Left lung (tissue), 14 donors: ENCODE measurements around the gene METTL5. TPM values are rescaled to one million over a fixed set of nuclear protein-coding genes. Genes with fewer than 3 reads are reported as not detected.
"Not testable (repeated sequence)": the region's sequence is repeated elsewhere in the genome, so short reads cannot be mapped to it uniquely, and the experiment has no call there.

Experiments used
- ATAC-seq: fragments of 200-7000 bp; cut with Tn5 transposase; one replicate; pipeline ENCODE4 v1.9.1; 2020; ENCODE audit warnings: moderate library complexity
- DNase-seq, 4 donors: peaks; one replicate each; pipeline ENCODE4 v3.0.0-alpha.2; 2013 to 2020
- H3K27ac ChIP-seq, 2 donors: fragments of 200-600 bp; sonication (generic) in 1 of 2; one replicate each; pipeline versions ENCODE4 v1.5.0 to v1.8.0; 2020 to 2021
- H3K27me3 ChIP-seq, 2 donors: fragments of 200-600 bp; sonication (generic) in 1 of 2; one replicate each; pipeline versions ENCODE4 v1.5.0 to v1.8.0; 2020 to 2021
- H3K36me3 ChIP-seq, 2 donors: fragments of 200-600 bp; sonication (generic) in 1 of 2; one replicate each; pipeline versions ENCODE4 v1.5.0 to v1.8.0; 2020 to 2021
- H3K4me1 ChIP-seq, 2 donors: fragments of 200-600 bp; one replicate each; pipeline ENCODE4 v1.8.0; 2021
- H3K4me3 ChIP-seq, 2 donors: fragments of 200-600 bp; sonication (generic) in 1 of 2; one replicate each; pipeline versions ENCODE4 v1.5.0 to v1.8.0; 2020 to 2021; ENCODE audit warnings: mild to moderate bottlenecking in 1 of 2
- H3K9me3 ChIP-seq, 2 donors: fragments of 200-600 bp; sonication (generic) in 1 of 2; one replicate each; pipeline versions ENCODE4 v1.5.0 to v1.8.0; 2020 to 2021
- intact Hi-C, 2 donors: fragments of 100-400 bp; cut with DNase I; formaldehyde crosslinking; loops; one replicate each; pipeline versions ENCODE4 v1.11.2 to v1.14.2; 2022
- long read RNA-seq, 12 donors: library from polyadenylated mRNA in 2 of 12; unstranded in 2 of 12; transcript quantifications; one replicate each; pipeline ENCODE4 v2.0.0 and lab custom pipeline, GENCODE V29; 2019 to 2026
- polyA plus RNA-seq, 6 donors: library from polyadenylated mRNA; unstranded; fragments of 120-200 nt; gene quantifications; one replicate each; pipeline ENCODE4 v1.2.1, GENCODE V29; 2013; ENCODE audit not compliant: insufficient read length in 6 of 6
- total RNA-seq, 2 donors: library from RNA; stranded (reverse); fragmentation: NEBNext Ultra II Directional; extraction: Animal tissue kit (Norgen Biotek cat#: 25700); gene quantifications; one replicate each; pipeline ENCODE4 v1.2.1, GENCODE V29; 2021
- TF ChIP-seq, protein P1 (sequence below), 2 donors: fragments of 200-600 bp; sonication (generic) in 1 of 2; IDR thresholded peaks; one replicate each; pipeline versions ENCODE4 v1.5.0 to v1.8.0; 2021; ENCODE audit warnings: antibody characterized with exemption in 2 of 2
- donor health status: DM: no; HTN: yes; CAD: no.
- donor health status: DM: no; HTN: no; CAD: no.

The METTL5 gene
- total RNA-seq (10 to 100 TPM; 33.8 to 40.3 TPM), polyA plus RNA-seq (10 to 100 TPM; 40.5 to 49.7 (median 44.0) TPM)
- long read RNA-seq, donor 1, transcript METTL5-203 (8 exons, 800 nt) = minor isoform, 7 of 219 reads
- long read RNA-seq, donor 1, transcript METTL5-201 (7 exons, 1,010 nt) = major isoform, 11 of 219 reads
- long read RNA-seq, donor 1, transcript METTL5-206 (8 exons, 880 nt) = minor isoform, 9 of 219 reads
- long read RNA-seq, donor 1, partial matches to known transcripts = 190 of 219 reads
- long read RNA-seq, donor 1, other reads (novel, unspliced or antisense) = 0 of 219 reads
- long read RNA-seq, donor 2, transcript METTL5-203 (8 exons, 800 nt) = minor isoform, 6 of 26 reads
- long read RNA-seq, donor 2, transcript METTL5-201 (7 exons, 1,010 nt) = minor isoform, 5 of 26 reads
- long read RNA-seq, donor 2, transcript METTL5-206 (8 exons, 880 nt) = major isoform, 12 of 26 reads
- long read RNA-seq, donor 2, partial matches to known transcripts = 0 of 26 reads
- long read RNA-seq, donor 2, other reads (novel, unspliced or antisense) = 0 of 26 reads
- long read RNA-seq, donor 3, transcript METTL5-203 (8 exons, 800 nt) = minor isoform, 9 of 28 reads
- long read RNA-seq, donor 3, transcript METTL5-201 (7 exons, 1,010 nt) = minor isoform, 8 of 28 reads
- long read RNA-seq, donor 3, transcript METTL5-206 (8 exons, 880 nt) = major isoform, 11 of 28 reads
- long read RNA-seq, donor 3, partial matches to known transcripts = 0 of 28 reads
- long read RNA-seq, donor 3, other reads (novel, unspliced or antisense) = 0 of 28 reads
- long read RNA-seq, donor 4, transcript METTL5-206 (8 exons, 880 nt) = major isoform, 13 of 38 reads
- long read RNA-seq, donor 4, transcript METTL5-203 (8 exons, 800 nt) = minor isoform, 11 of 38 reads
- long read RNA-seq, donor 4, transcript METTL5-201 (7 exons, 1,010 nt) = minor isoform, 8 of 38 reads
- long read RNA-seq, donor 4, partial matches to known transcripts = 4 of 38 reads
- long read RNA-seq, donor 4, other reads (novel, unspliced or antisense) = 2 of 38 reads
- long read RNA-seq, donor 5, transcript METTL5-206 (8 exons, 880 nt) = minor isoform, 10 of 121 reads
- long read RNA-seq, donor 5, transcript METTL5-203 (8 exons, 800 nt) = major isoform, 17 of 121 reads
- long read RNA-seq, donor 5, transcript METTL5-201 (7 exons, 1,010 nt) = minor isoform, 11 of 121 reads
- long read RNA-seq, donor 5, partial matches to known transcripts = 81 of 121 reads
- long read RNA-seq, donor 5, other reads (novel, unspliced or antisense) = 0 of 121 reads
- long read RNA-seq, donor 6, transcript METTL5-206 (8 exons, 880 nt) = minor isoform, 11 of 45 reads
- long read RNA-seq, donor 6, transcript METTL5-201 (7 exons, 1,010 nt) = minor isoform, 10 of 45 reads
- long read RNA-seq, donor 6, transcript METTL5-203 (8 exons, 800 nt) = major isoform, 24 of 45 reads
- long read RNA-seq, donor 6, partial matches to known transcripts = 0 of 45 reads
- long read RNA-seq, donor 6, other reads (novel, unspliced or antisense) = 0 of 45 reads
- long read RNA-seq, donor 7, transcript METTL5-203 (8 exons, 800 nt) = minor isoform, 7 of 27 reads
- long read RNA-seq, donor 7, transcript METTL5-201 (7 exons, 1,010 nt) = major isoform, 11 of 27 reads
- long read RNA-seq, donor 7, transcript METTL5-206 (8 exons, 880 nt) = minor isoform, 8 of 27 reads
- long read RNA-seq, donor 7, partial matches to known transcripts = 0 of 27 reads
- long read RNA-seq, donor 7, other reads (novel, unspliced or antisense) = 0 of 27 reads
- long read RNA-seq, donor 8, transcript METTL5-206 (8 exons, 880 nt) = major isoform, 6 of 10 reads
- long read RNA-seq, donor 8, partial matches to known transcripts = 0 of 10 reads
- long read RNA-seq, donor 8, other reads (novel, unspliced or antisense) = 0 of 10 reads
- long read RNA-seq, donor 9, partial matches to known transcripts = 0 of 1 reads
- long read RNA-seq, donor 9, other reads (novel, unspliced or antisense) = 0 of 1 reads
- long read RNA-seq, donor 10, transcript METTL5-206 (8 exons, 880 nt) = major isoform, 15 of 24 reads
- long read RNA-seq, donor 10, partial matches to known transcripts = 1 of 24 reads
- long read RNA-seq, donor 10, other reads (novel, unspliced or antisense) = 5 of 24 reads
- long read RNA-seq, donor 11, transcript METTL5-201 (7 exons, 1,010 nt) = major isoform, 14 of 34 reads
- long read RNA-seq, donor 11, transcript METTL5-203 (8 exons, 800 nt) = minor isoform, 8 of 34 reads
- long read RNA-seq, donor 11, transcript METTL5-206 (8 exons, 880 nt) = minor isoform, 7 of 34 reads
- long read RNA-seq, donor 11, partial matches to known transcripts = 0 of 34 reads
- long read RNA-seq, donor 11, other reads (novel, unspliced or antisense) = 0 of 34 reads
- long read RNA-seq, donor 12, transcript METTL5-201 (7 exons, 1,010 nt) = minor isoform, 5 of 21 reads
- long read RNA-seq, donor 12, transcript METTL5-206 (8 exons, 880 nt) = minor isoform, 7 of 21 reads
- long read RNA-seq, donor 12, transcript METTL5-203 (8 exons, 800 nt) = major isoform, 8 of 21 reads
- long read RNA-seq, donor 12, partial matches to known transcripts = 0 of 21 reads
- long read RNA-seq, donor 12, other reads (novel, unspliced or antisense) = 0 of 21 reads

DNA sequence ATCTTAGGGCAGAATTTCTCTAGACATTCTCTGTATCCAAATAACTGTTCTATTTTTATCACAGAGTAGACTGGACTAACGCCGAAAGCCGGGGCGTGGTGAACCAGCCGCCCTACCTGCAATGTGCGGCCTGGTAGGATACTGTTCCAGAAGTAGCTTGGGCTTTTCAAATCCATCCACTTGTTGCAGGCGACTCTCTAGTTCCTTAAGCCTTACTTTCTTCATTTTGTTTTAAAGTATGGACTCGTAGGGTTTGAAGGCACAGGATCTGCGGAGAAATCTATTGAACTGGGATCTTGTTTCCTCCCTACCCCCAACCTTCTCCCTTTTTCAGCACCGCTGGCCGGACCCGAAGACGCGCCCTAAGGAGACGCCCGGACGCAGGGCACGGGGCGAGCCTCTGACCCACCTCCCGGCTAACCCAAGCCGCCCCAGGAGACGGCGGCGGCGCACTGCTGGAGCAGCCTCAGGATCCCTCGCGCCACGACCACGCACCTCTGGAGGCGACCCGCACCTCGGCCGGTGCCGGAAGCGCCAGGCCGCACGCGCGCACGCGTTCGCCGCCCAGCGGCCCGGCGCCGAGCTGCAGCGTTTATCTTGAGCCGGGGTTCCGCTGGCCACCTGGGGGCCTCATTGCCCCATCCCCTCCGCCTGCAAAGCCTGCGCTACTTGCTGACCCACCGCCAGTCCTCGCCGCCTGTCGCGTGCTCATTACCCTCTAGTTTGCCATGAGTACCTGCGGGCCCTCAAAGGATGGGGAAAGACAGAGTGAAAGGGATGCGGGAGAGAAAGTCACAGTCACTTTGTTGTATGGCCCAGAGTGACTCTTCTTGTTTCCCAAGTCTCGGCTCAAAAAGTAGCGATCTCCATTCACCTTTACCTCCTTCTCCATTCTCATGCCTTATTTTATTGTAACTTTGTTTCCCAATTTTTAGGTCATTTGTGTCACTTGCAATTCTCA lies at the start of gene METTL5:
Gene METTL5 (minus strand): TSS at position 533 of the 961 bp plus-strand sequence. CDS start 308 bp downstream, at position 225.
- Histone ChIP-seq H3K27ac (peak within 1 kb of the TSS; percentile 74 to 82), H3K4me1 (peaks cover 8 to 38% of the 10 kb centered on the region in 2 donors), H3K9me3 (no peaks in the 10 kb centered on the region), H3K36me3 (peaks cover 0 to 10% of the 10 kb centered on the region in 2 donors), H3K4me3 (peak within 1 kb of the TSS; percentile 73 to 77), H3K27me3 (no peaks in the 10 kb centered on the region)
- intact Hi-C loops = loop anchor here in 1 of 2 donors (5.0 kb wide), 1 partner anchor 103 kb away; no protein-coding TSS in a partner anchor
- ATAC-seq (peak; percentile 86), DNase-seq (peak; percentile 82 to 97 (median 86))
- TF ChIP-seq, protein P1, sequence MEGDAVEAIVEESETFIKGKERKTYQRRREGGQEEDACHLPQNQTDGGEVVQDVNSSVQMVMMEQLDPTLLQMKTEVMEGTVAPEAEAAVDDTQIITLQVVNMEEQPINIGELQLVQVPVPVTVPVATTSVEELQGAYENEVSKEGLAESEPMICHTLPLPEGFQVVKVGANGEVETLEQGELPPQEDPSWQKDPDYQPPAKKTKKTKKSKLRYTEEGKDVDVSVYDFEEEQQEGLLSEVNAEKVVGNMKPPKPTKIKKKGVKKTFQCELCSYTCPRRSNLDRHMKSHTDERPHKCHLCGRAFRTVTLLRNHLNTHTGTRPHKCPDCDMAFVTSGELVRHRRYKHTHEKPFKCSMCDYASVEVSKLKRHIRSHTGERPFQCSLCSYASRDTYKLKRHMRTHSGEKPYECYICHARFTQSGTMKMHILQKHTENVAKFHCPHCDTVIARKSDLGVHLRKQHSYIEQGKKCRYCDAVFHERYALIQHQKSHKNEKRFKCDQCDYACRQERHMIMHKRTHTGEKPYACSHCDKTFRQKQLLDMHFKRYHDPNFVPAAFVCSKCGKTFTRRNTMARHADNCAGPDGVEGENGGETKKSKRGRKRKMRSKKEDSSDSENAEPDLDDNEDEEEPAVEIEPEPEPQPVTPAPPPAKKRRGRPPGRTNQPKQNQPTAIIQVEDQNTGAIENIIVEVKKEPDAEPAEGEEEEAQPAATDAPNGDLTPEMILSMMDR (IDR thresholded peaks at IDR 0.05) = peak; percentile 87 to 98

DNA sequence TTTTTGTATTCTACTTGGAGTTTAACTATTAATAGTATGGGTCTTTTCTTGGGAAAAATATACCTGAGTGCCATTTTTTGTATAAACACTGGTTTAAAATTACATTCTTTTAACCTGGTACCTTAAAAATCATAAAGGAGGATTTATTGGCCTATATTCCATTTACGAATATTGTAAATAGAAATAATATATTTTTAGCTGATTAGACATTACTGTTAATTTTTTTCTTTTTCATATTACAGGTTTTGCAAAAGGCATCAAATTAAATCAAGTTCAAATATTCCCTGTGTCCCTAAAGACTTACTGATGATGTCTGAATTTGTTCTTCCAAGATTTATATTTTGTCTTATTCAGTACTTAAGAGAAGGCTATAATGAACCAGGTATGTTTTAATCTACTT lies 47.3 kb upstream of the METTL5 start:
- no peaks in the 10 kb centered on the region for H3K27me3 ChIP-seq

DNA sequence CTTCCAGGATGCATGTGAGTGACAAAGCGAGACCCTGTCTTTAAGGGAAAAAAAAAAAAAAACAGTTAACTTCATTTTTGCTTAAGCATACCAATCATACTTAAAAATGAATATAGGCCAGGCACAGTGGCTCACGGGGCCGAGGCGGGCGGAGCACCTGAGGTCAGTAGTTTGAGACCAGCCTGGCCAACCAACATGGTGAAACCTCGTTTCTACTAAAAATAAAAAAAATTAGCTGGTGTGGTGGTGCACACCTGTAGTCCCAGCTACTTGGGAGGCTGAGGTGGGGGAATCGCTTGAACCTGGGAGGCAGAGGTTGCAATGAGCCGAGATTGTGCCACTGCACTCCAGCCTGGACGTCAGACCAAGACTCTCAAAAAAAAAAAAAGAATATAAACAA lies 46.7 kb upstream of the METTL5 start:
- H3K9me3 ChIP-seq, ATAC-seq, intact Hi-C loops, H3K36me3 ChIP-seq, DNase-seq, H3K27ac ChIP-seq, H3K27me3 ChIP-seq, H3K4me1 ChIP-seq, H3K4me3 ChIP-seq: not testable (repeated sequence)

More for the DNA sequence above, 47.3 kb upstream of the METTL5 start:
- Histone ChIP-seq H3K27ac (no peak overlapping the region), H3K9me3 (no peaks in the 10 kb centered on the region), H3K4me1 (no peaks in the 10 kb centered on the region), H3K36me3 (peaks cover 0 to 14% of the 10 kb centered on the region in 2 donors), H3K4me3 (no peak overlapping the region)
- intact Hi-C loops = no loop called here
- TF ChIP-seq, protein P1 (IDR thresholded peaks at IDR 0.05) = no peak
- DNase-seq = no peak
- no peak for ATAC-seq
